GM23248 (cell line): ENCODE data around the gene CCND2.

Experiments used
- EZH2 ChIP-seq: fragments of 200-600 bp; sonication (generic); IDR thresholded peaks from 2 replicates; pipeline ENCODE4 v1.6.1; 2018; ENCODE audit warnings: antibody characterized with exemption, mild to moderate bottlenecking; ENCODE audit not compliant: insufficient read depth, poor library complexity, severe bottlenecking
- EZH2phosphoT487 ChIP-seq: fragments of 200-600 bp; sonication (generic); IDR thresholded peaks from 2 replicates; pipeline ENCODE4 v1.6.1; 2018; ENCODE audit warnings: antibody characterized with exemption, moderate library complexity, mild to moderate bottlenecking, low read depth; ENCODE audit not compliant: insufficient read depth

GRCh38 chr12:4278329-4279197, 5.0 kb downstream of the CCND2 start:
- TF ChIP-seq EZH2phosphoT487 = no peak
- no peak for TF ChIP-seq EZH2
